ENCODE measurements around the gene ZNF429. TPM values are rescaled to one million over a fixed set of nuclear protein-coding genes. Genes with fewer than 3 reads are reported as not detected.

Gene ZNF429
- total and polyA plus RNA-seq, 2 donors (not counting 3 experiments of a cell fraction or from before 2014, with no cell fraction given) = 2.1 to 2.6 TPM

DNA sequence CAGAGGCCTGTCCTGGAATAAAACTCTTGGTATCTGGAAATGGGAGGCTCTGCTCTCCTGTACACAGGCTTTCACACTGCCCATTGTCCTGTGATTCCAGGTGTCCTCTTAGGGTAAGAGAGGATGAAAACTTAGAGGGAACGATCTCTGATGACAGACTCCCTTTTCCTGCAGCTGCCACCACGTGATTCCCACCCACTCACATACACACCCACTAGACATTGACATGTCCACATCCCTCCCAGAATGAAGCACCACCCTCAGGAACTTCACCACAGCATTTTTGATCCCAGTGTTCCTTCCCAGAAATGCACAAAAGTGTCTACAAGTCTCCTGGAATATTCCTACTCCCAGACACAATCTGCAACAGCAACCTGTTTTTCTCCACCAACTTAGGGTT, 8.2 kb downstream of the ZNF429 start:
- H3K4me1 ChIP-seq (ENCODE audit: control insufficient read depth, extremely low read depth, insufficient read depth, low read length) = no peaks in the 10 kb centered on the region
- CTCF ChIA-PET = no interaction called here
- TF ChIP-seq, protein P1, sequence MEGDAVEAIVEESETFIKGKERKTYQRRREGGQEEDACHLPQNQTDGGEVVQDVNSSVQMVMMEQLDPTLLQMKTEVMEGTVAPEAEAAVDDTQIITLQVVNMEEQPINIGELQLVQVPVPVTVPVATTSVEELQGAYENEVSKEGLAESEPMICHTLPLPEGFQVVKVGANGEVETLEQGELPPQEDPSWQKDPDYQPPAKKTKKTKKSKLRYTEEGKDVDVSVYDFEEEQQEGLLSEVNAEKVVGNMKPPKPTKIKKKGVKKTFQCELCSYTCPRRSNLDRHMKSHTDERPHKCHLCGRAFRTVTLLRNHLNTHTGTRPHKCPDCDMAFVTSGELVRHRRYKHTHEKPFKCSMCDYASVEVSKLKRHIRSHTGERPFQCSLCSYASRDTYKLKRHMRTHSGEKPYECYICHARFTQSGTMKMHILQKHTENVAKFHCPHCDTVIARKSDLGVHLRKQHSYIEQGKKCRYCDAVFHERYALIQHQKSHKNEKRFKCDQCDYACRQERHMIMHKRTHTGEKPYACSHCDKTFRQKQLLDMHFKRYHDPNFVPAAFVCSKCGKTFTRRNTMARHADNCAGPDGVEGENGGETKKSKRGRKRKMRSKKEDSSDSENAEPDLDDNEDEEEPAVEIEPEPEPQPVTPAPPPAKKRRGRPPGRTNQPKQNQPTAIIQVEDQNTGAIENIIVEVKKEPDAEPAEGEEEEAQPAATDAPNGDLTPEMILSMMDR (IDR thresholded peaks at IDR 0.05; ENCODE audit: extremely low read depth in 1 of 2, insufficient read depth in 1 of 2, low read depth in 1 of 2, low read length in 2 of 2) = no peak
- TF ChIP-seq POLR2AphosphoS5 (IDR thresholded peaks at IDR 0.05; ENCODE audit: insufficient read depth, low read depth, low read length) = no peak
- TF ChIP-seq GATA2 (IDR thresholded peaks at IDR 0.05; ENCODE audit: insufficient read depth, insufficient read length, low read depth, low read length) = no peak
- TF ChIP-seq POLR2A (IDR thresholded peaks at IDR 0.05; ENCODE audit: low read depth, low read length) = no peak
- no peaks in the 10 kb centered on the region for H3K27me3 ChIP-seq (ENCODE audit: control insufficient read depth in 2 of 2, insufficient read depth in 2 of 2, low read length in 2 of 2)
- H3K27ac ChIP-seq (ENCODE audit: insufficient read depth, low read depth, low read length) = no peak overlapping the region
- intact Hi-C loops (cut with micrococcal nuclease) (no loop called here), dilution Hi-C loops (cut with MboI; ENCODE audit: extremely low pct_ligation_motif_present, low sequenced_read_pairs) (no loop called here)
- no peaks in the 10 kb centered on the region for H4K20me1 ChIP-seq (replicated peaks; ENCODE audit: control insufficient read depth, extremely low read depth, insufficient read depth, low read length)
- POLR2A ChIA-PET = no interaction called here
- H3K4me2 ChIP-seq (ENCODE audit: insufficient read depth, low read length) = no peak overlapping the region
- H3K9me1 ChIP-seq (replicated peaks; ENCODE audit: control insufficient read depth, extremely low read depth, insufficient read depth, low read length) = no peaks in the 10 kb centered on the region
- no peak for FAIRE-seq
- no peak overlapping the region for H3K4me3 ChIP-seq (replicated peaks in 1 of 3; ENCODE audit: insufficient read depth in 1 of 3, low read depth in 1 of 3, low read length in 3 of 3)
- no peaks in the 10 kb centered on the region for H3K36me3 ChIP-seq (ENCODE audit: control insufficient read depth in 2 of 2, extremely low read depth in 1 of 2, insufficient read depth in 2 of 2, low read length in 2 of 2)
- no peaks in the 10 kb centered on the region for H3K79me2 ChIP-seq (ENCODE audit: control insufficient read depth, insufficient read depth, low read length)
- no peak for DNase-seq (ENCODE audit: low read depth, low spot score)
- H3K9me3 ChIP-seq (replicated peaks; ENCODE audit: control insufficient read depth, insufficient read depth, low read length) = no peaks in the 10 kb centered on the region
- BruUV-seq (replicated peaks) = no TSS peak
- no peak overlapping the region for H2AFZ ChIP-seq (ENCODE audit: low read depth, low read length)
- H3K9ac ChIP-seq (replicated peaks; ENCODE audit: extremely low read depth, insufficient read depth, low read length) = no peak overlapping the region

DNA sequence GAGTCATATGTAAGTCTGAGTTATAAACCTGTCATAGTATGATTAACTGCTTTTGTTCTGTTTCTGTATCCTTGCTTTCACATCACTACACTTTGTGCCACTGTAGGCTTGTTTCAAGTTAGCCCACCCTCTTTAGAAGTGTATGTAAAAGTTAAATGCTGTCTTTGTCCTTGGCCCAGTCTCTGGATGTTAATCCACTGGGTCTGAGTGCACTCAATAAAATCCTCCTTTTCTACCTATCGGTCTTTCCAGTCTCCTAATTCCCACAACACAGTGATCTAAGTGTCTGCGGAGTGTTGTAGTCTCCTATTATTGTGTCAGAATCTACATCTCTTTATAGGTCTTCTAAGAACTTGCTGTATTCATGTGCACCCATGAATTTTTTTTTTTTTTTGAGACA, 14.1 kb downstream of the ZNF429 start:
- no peaks in the 10 kb centered on the region for H3K9me1 ChIP-seq (replicated peaks; ENCODE audit: control insufficient read depth, extremely low read depth, insufficient read depth, low read length)
- no peak for FAIRE-seq

More for the DNA sequence above, 14.1 kb downstream of the ZNF429 start:
- CTCF ChIA-PET = no interaction called here
- Histone ChIP-seq H3K27me3 (ENCODE audit: control insufficient read depth in 2 of 2, insufficient read depth in 2 of 2, low read length in 2 of 2) (no peaks in the 10 kb centered on the region), H4K20me1 (replicated peaks; ENCODE audit: control insufficient read depth, extremely low read depth, insufficient read depth, low read length) (no peaks in the 10 kb centered on the region), H3K27ac (ENCODE audit: insufficient read depth, low read depth, low read length) (no peak overlapping the region), H2AFZ (ENCODE audit: low read depth, low read length) (no peak overlapping the region), H3K9me3 (replicated peaks; ENCODE audit: control insufficient read depth, insufficient read depth, low read length) (peaks cover 10% of the 10 kb centered on the region), H3K9ac (replicated peaks; ENCODE audit: extremely low read depth, insufficient read depth, low read length) (no peak overlapping the region), H3K79me2 (ENCODE audit: control insufficient read depth, insufficient read depth, low read length) (no peaks in the 10 kb centered on the region), H3K4me1 (ENCODE audit: control insufficient read depth, extremely low read depth, insufficient read depth, low read length) (no peaks in the 10 kb centered on the region), H3K4me3 (replicated peaks in 1 of 3; ENCODE audit: insufficient read depth in 1 of 3, low read depth in 1 of 3, low read length in 3 of 3) (no peak overlapping the region), H3K36me3 (ENCODE audit: control insufficient read depth in 2 of 2, extremely low read depth in 1 of 2, insufficient read depth in 2 of 2, low read length in 2 of 2) (peaks cover 0 to 2% of the 10 kb centered on the region in 2 experiments), H3K4me2 (ENCODE audit: insufficient read depth, low read length) (no peak overlapping the region)
- POLR2A ChIA-PET = no interaction called here
- dilution Hi-C loops (cut with MboI; ENCODE audit: extremely low pct_ligation_motif_present, low sequenced_read_pairs) (no loop called here), intact Hi-C loops (cut with micrococcal nuclease) (no loop called here)
- TF ChIP-seq MYC (IDR thresholded peaks at IDR 0.05; ENCODE audit: low read depth, low read length) = no peak
- TF ChIP-seq POLR2A (IDR thresholded peaks at IDR 0.05; ENCODE audit: low read depth, low read length) = no peak
- TF ChIP-seq, protein P1 (IDR thresholded peaks at IDR 0.05; ENCODE audit: extremely low read depth in 1 of 2, insufficient read depth in 1 of 2, low read depth in 1 of 2, low read length in 2 of 2) = no peak
- TF ChIP-seq, protein P2, sequence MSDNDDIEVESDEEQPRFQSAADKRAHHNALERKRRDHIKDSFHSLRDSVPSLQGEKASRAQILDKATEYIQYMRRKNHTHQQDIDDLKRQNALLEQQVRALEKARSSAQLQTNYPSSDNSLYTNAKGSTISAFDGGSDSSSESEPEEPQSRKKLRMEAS (IDR thresholded peaks at IDR 0.05; ENCODE audit: insufficient read depth, insufficient read length) = no peak
- TF ChIP-seq GATA2 (IDR thresholded peaks at IDR 0.05; ENCODE audit: insufficient read depth, insufficient read length, low read depth, low read length) = no peak
- no peak for TF ChIP-seq POLR2AphosphoS5 (IDR thresholded peaks at IDR 0.05; ENCODE audit: insufficient read depth, low read depth, low read length)
- no peak for TF ChIP-seq JUN (IDR thresholded peaks at IDR 0.05; ENCODE audit: borderline replicate concordance, insufficient read depth, insufficient read length, low read depth)
- no peak for TF ChIP-seq EZH2 (IDR thresholded peaks at IDR 0.05; ENCODE audit: borderline replicate concordance, low read depth, low read length, severe bottlenecking)
- TF ChIP-seq FOS (IDR thresholded peaks at IDR 0.05; ENCODE audit: borderline replicate concordance, insufficient read depth, low read length) = no peak
- DNase-seq (ENCODE audit: low read depth, low spot score) = no peak
- no TSS peak for BruUV-seq (replicated peaks)

All from endothelial cell of umbilical vein (primary cell).